ENCODE results near the gene NPAS2.

NPAS2 gene

DNA sequence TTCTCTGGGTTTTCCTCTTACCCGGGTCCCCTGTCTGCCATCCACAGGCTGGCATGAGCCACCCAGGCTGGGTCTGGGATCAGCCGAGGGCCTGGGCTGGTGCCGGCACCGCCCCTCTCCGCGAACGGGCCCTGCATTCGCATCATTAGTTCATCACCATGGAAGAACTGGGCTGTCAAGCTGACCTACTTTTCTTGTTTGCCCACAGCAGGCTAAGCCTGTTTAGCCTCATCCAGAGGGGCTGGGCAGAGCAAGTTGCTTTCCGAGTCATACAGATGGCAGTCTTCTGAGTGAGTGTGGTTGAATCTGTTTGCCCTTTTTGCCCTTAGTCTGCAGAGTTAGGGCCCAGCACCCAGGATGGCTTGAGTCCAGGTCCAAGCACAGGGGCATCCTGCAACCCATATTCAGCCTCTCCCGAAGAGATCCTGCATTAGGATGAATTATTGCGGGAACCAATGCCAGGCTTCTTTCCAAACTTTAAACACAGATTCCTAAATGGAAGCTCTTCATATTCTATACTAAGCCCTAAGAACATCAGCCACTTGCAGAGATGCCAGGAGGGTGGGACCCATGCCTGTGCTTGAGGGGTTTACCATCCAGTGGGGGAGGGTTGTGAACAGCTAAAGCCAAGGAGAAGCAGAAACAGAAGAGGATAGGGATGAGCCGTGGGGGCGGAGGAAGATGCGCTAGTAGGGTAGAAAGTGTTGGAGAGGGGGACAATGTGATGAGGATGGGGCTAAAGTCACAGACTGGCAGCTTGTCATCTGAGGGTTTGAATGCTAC, 68.0 kb downstream of the NPAS2 start:
- DNase-seq, result no peak

- DNase-seq, result no peak
Observed at GRCh38 chr2:100888601-100889000, 68.7 kb downstream of the NPAS2 start.

GRCh38 chr2:100889286-100889685, 69.3 kb downstream of the NPAS2 start:
- DNase-seq, result no peak

DNA sequence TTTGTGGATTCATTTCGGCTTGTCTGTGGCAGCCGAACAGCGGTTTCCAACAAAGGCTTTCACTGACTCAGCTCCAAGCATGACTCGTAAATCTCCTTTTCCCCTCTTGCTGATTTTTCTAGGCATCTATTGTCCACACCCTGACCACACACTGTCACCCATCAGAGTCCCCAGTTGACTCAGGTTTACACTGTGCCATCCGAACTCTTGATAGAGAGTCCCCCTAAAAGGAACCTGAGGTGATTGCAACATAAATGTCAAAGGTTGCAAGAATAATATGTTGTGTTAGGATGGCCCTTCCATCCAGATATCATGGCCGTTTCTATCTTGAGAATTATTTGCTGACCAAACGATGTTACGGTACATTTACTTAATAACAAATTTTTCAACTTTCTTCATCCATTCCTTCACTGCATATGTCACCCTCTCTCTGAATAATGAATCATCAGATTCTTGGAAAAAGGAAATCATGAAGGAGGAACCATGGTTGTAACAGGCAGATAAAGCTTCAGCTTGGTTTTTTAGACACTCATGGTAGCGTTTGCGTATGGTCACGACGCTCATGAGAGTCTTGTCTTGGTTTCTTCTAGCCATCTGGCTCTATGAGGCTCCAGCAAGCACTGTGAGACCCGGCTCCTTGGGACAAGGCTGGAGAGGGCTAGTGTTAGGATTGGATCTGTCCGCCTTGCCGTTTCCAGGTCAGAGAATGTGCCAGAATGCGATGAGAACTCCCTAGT, 72.1 kb downstream of the NPAS2 start:
- DNase-seq, result no peak

- no peak for DNase-seq
Observed at GRCh38 chr2:100893392-100894104, 73.6 kb downstream of the NPAS2 start.

GRCh38 chr2:100894105-100894795, 74.3 kb downstream of the NPAS2 start:
- DNase-seq, result no peak

DNA sequence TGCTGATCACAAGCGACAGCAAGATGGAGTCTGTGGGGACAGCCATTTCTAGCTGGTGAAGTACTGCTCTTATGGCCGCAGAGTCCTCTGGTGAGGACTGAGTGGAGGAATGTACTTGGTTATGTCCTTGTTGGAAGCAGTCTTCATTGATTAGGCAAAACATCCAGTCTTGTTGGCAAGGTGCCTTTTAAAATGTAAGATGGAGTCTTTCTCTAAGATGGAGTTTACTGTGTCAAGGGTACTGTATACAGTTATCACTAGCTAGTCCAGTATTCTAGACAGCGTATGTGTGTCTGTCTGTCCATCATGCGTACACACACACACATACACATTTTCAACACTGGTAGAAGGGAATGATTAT, 74.8 kb downstream of the NPAS2 start:
- DNase-seq, result no peak

- DNase-seq, result no peak
Observed at GRCh38 chr2:100895402-100895801, 75.5 kb downstream of the NPAS2 start.

DNA sequence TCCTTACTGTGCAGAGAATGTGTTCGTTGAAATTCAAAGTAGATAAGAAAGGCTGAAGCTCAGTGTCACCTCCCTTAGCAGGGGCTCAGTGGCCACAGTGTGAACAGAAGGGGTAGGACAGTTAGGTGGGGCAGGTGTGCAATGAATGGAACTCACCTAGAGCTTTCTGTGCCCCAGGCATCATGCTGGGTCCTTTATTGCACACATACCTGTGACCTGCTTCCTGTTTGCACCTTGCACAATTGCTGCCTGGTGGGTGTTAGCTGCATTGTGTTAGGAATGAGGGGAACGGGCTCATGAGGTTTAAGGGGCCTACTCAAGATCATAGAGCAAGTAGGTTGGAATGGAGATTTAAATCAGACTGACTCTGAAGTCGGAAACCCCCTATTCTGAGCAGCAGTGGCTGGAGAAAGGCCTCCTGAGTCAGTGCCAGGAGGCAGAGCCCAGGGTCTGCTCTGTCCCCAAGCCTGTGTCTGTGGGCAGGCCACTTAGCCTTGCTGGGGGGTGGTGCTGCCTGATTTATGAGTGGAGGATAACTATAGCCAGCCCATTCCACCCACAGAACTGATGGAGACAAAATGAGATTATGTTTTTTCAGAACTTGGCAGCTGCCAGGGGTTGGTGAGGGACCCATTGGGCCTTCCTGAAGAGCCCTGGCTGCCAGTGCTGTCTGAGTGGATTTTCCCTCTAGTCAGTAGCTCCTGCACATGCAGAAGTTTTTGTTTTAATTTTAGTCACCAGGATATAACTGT, 76.2 kb downstream of the NPAS2 start:
- no peak for DNase-seq

DNA sequence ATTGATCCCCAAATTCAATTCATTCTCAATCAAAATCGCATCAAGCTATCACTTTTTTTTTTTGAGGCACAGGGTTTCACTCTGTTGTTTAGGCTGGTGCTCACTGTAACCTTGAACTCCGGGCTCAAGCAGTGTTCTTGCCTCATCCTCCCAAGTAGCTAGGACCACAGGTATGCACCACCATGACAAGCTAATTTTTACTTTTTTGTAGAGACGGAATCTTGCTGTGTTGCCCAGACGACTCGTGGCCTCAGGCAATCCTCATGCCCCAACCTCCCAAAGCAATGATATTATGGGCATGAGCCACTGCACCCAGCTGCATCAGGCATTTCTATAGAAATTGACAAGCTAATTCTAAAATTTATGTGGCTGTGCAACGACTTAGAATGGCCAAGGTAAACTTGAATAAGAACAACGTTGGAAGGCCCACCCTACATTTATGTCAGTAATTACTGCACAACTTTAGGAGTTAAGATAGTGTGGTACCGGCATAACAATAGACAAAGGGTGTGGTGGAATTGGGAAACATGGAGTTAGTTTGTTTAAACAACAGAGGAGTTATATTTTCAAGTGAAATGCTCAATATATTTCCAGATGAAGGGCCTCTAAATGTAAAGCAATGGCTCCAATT, 78.2 kb downstream of the NPAS2 start:
- DNase-seq, result no peak

GRCh38 chr2:100900156-100900795, 80.3 kb downstream of the NPAS2 start:
- no peak for DNase-seq

GRCh38 chr2:100902817-100903405, 83.0 kb downstream of the NPAS2 start:
- no peak for DNase-seq

DNA sequence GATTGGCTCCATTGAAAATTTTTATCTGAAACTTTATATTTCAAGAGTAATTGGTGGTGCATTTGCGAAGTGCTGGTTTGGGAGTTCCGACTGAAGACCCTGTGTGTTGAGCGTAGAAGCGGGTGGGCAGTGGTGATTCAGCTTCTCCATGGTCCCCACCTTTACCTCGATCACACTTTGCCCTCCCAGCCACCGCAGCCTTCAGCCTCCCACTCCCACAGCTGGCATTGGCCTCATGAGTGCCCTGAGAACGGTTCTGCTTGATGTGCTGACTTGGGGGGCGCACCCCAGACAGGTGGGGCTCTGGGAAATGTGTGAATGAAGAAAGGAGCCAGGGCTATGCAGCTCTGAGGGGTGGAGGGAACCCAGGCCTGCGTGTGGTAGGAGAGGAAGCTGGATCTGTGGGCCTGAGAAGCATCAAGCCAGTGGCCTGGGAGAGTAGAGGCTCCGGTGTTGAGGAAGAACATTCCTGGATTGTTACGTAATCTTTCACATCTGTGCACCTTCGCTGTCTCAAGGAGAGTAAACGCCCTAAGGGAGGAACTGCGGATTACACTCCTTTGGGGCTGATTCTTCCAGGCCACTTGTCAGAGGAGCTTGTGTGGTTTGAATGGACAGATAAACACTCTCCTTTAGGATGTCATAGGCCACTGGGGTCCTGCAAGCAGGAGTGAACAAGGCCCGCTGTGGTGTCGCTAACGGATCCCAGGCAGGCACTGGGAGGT, 83.8 kb downstream of the NPAS2 start:
- peak; percentile 1 for DNase-seq

- no peak for DNase-seq
Observed at GRCh38 chr2:100905132-100905805, 85.3 kb downstream of the NPAS2 start.

GRCh38 chr2:100906131-100906530, 86.2 kb downstream of the NPAS2 start:
- no peak for DNase-seq

GRCh38 chr2:100906679-100907078, 86.7 kb downstream of the NPAS2 start:
- DNase-seq, result no peak

- DNase-seq, result no peak
Observed at GRCh38 chr2:100907832-100908231, 87.9 kb downstream of the NPAS2 start.

DNA sequence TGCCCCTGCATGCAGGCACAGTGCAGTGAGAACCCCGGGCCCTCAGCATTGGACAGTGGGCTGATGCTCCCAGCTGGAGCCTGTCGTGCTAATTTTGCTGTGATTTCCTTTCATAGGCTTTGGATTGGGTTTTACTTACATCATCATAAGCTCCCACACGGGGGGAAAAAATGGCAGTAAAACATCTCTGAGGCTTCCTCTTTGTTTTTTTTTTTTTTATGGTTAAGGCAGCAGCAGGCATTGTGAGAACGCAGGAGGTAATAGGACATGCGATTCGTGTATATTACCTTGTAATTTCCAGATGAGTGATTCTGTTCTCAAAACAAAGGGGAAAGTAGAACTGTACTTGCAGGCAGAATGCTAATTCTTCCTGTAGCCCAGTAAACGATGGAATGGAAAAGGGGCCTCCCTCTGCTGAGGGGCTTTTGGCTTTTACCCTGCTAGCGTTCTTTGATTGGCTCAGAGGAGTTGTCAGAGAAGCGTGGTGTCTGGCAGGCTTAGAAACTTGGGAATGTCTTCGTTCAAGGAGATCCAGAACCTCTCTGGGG, 89.7 kb downstream of the NPAS2 start:
- DNase-seq, result peak; percentile 1

DNA sequence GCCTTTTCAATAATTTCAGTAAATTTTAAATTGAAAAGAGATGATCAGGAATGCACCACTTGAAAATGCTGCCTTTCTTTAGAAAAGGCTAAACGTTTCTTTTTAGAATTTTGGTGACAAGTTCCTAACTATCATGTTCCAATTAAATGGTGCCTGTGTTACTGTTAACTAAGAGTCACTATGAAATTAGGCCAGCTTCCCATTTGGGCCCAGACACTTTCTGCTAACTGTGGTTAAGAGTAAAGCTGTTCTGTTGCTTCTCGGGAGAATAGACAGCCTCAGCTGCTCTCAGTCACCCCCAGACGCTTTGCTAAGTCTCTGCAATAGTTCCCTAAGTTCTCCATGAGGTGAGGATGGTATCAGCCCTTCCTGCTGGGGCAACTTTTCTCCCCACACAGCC, 90.2 kb downstream of the NPAS2 start:
- DNase-seq, result no peak
